K562 (cell line): ENCODE measurements around the gene HNF4A.

Source experiments
- ELF4 ChIP-seq: fragments of 450-650 bp; formaldehyde crosslinking; IDR thresholded peaks from 2 replicates; pipeline ENCODE4 v1.4.0; 2022; ENCODE audit warnings: missing genetic modification characterization
- FOXA1 ChIP-seq: fragments of 450-650 bp; IDR thresholded peaks from 2 replicates; pipeline ENCODE4 v1.6.1; 2016; ENCODE audit warnings: mild to moderate bottlenecking, borderline replicate concordance
- STAT6 ChIP-seq: sonication (generic); formaldehyde crosslinking; IDR thresholded peaks from 2 replicates; pipeline ENCODE4 v1.8.1; 2023; ENCODE audit warnings: mild to moderate bottlenecking, missing genetic modification reagents
- TF ChIP-seq, protein P1 (sequence below): IDR thresholded peaks from 2 replicates; pipeline ENCODE4 v1.6.1; 2016; ENCODE audit warnings: missing genetic modification characterization, missing compliant biosample characterization

- TF ChIP-seq, protein P1, sequence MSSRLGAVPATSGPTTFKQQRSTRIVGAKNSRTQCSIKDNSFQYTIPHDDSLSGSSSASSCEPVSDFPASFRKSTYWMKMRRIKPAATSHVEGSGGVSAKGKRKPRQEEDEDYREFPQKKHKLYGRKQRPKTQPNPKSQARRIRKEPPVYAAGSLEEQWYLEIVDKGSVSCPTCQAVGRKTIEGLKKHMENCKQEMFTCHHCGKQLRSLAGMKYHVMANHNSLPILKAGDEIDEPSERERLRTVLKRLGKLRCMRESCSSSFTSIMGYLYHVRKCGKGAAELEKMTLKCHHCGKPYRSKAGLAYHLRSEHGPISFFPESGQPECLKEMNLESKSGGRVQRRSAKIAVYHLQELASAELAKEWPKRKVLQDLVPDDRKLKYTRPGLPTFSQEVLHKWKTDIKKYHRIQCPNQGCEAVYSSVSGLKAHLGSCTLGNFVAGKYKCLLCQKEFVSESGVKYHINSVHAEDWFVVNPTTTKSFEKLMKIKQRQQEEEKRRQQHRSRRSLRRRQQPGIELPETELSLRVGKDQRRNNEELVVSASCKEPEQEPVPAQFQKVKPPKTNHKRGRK (tag), result no peak
- TF ChIP-seq FOXA1 (no peak), STAT6 (CRISPR knock-in tag) (no peak), ELF4 (CRISPR knock-in tag) (no peak)
These were observed 109.6 kb downstream of the HNF4A start for GRCh38 chr20:44465001-44465560.
